HEK293 (cell line): ENCODE results near the gene PTPN11.

Experiments used
- CTCF ChIA-PET: fragments of 350-600 bp; formaldehyde crosslinking; extraction: SDS; loops from one replicate; lab custom pipeline; 2021; ENCODE audit warnings: antibody characterized with exemption; lab: Yijun Ruan, JAX
- POLR2A ChIA-PET: fragments of 300-600 bp; formaldehyde crosslinking; extraction: SDS; loops from one replicate; lab custom pipeline; 2020; ENCODE audit warnings: antibody characterized with exemption, inconsistent platforms; lab: Yijun Ruan, JAX
- H3K27ac ChIP-seq: fragments of 200-500 bp; sonication (Bioruptor generic); 2 replicates; pipeline ENCODE4 v1.5.1; 2014; ENCODE audit warnings: low read depth, low read length, control low read depth, inconsistent platforms; ENCODE audit errors: extremely low read depth
- H3K36me3 ChIP-seq, 2 experiments: fragments of 200-500 bp in 1 of 2; sonication (Bioruptor generic) in 1 of 2; 1 replicate in 1 of 2; 2 replicates in 1 of 2; pipeline ENCODE4 v1.5.1; 2014 to 2017; ENCODE audit warnings: inconsistent platforms in 2 of 2, low read length in 2 of 2; ENCODE audit not compliant: control insufficient read depth in 2 of 2, insufficient read depth in 1 of 2
- H3K4me1 ChIP-seq: fragments of 200-500 bp; sonication (Bioruptor generic); 2 replicates; pipeline ENCODE4 v1.5.1; 2014; ENCODE audit warnings: mild to moderate bottlenecking, low read length, inconsistent platforms; ENCODE audit not compliant: control insufficient read depth, insufficient read depth
- H3K4me3 ChIP-seq: 2 replicates; pipeline ENCODE4 v1.5.1; 2011; ENCODE audit warnings: low read depth, mild to moderate bottlenecking, control low read depth, low read length, moderate library complexity
- H3K9me3 ChIP-seq: fragments of 200-500 bp; sonication (Bioruptor generic); 2 replicates; pipeline ENCODE4 v1.5.1; 2014; ENCODE audit warnings: low read depth, low read length, inconsistent platforms; ENCODE audit not compliant: control insufficient read depth, insufficient read depth
- GLIS1 ChIP-seq: fragments of 450-650 bp; formaldehyde crosslinking; IDR thresholded peaks from 2 replicates; pipeline ENCODE4 v1.5.1; 2016; ENCODE audit warnings: missing biosample characterization, missing genetic modification characterization
- SCRT1 ChIP-seq: fragments of 450-650 bp; formaldehyde crosslinking; IDR thresholded peaks from 2 replicates; pipeline ENCODE4 v1.5.1; 2016; ENCODE audit warnings: missing biosample characterization, missing genetic modification characterization, borderline replicate concordance
- SP2 ChIP-seq: fragments of 450-650 bp; formaldehyde crosslinking; IDR thresholded peaks from 2 replicates; pipeline ENCODE4 v1.5.1; 2016; ENCODE audit warnings: missing biosample characterization, missing genetic modification characterization
- WT1 ChIP-seq: fragments of 450-650 bp; formaldehyde crosslinking; IDR thresholded peaks from 2 replicates; pipeline ENCODE4 v1.5.1; 2016; ENCODE audit warnings: missing biosample characterization, missing genetic modification characterization
- ZBTB1 ChIP-seq: fragments of 450-650 bp; formaldehyde crosslinking; IDR thresholded peaks from 2 replicates; pipeline ENCODE4 v1.5.1; 2016; ENCODE audit warnings: missing biosample characterization, missing genetic modification characterization
- ZBTB20 ChIP-seq: fragments of 450-650 bp; formaldehyde crosslinking; IDR thresholded peaks from 2 replicates; pipeline ENCODE4 v1.5.1; 2016; ENCODE audit warnings: missing biosample characterization, missing genetic modification characterization
- ZBTB48 ChIP-seq: fragments of 450-650 bp; formaldehyde crosslinking; IDR thresholded peaks from 2 replicates; pipeline ENCODE4 v1.5.1; 2016; ENCODE audit warnings: missing biosample characterization, missing genetic modification characterization
- ZEB2 ChIP-seq: fragments of 450-650 bp; formaldehyde crosslinking; IDR thresholded peaks from 2 replicates; pipeline ENCODE4 v1.5.1; 2016; ENCODE audit warnings: missing biosample characterization, missing genetic modification characterization
- ZFP37 ChIP-seq: fragments of 450-650 bp; formaldehyde crosslinking; IDR thresholded peaks from 2 replicates; pipeline ENCODE4 v1.5.1; 2016; ENCODE audit warnings: missing biosample characterization, missing genetic modification characterization
- ZNF10 ChIP-seq: fragments of 450-650 bp; formaldehyde crosslinking; IDR thresholded peaks from 2 replicates; pipeline ENCODE4 v1.5.1; 2017; ENCODE audit warnings: missing biosample characterization, missing genetic modification characterization
- ZNF132 ChIP-seq: fragments of 450-650 bp; formaldehyde crosslinking; IDR thresholded peaks from 2 replicates; pipeline ENCODE4 v1.5.1; 2017; ENCODE audit warnings: missing biosample characterization, missing genetic modification characterization, borderline replicate concordance
- ZNF600 ChIP-seq: fragments of 450-650 bp; formaldehyde crosslinking; IDR thresholded peaks from 2 replicates; pipeline ENCODE4 v1.5.1; 2016; ENCODE audit warnings: missing biosample characterization, missing genetic modification characterization
- ZSCAN23 ChIP-seq: fragments of 450-650 bp; formaldehyde crosslinking; IDR thresholded peaks from 2 replicates; pipeline ENCODE4 v1.5.1; 2016; ENCODE audit warnings: missing biosample characterization, missing genetic modification characterization
- TF ChIP-seq, protein P1 (sequence below): fragments of 450-650 bp; formaldehyde crosslinking; IDR thresholded peaks from 2 replicates; pipeline ENCODE4 v1.5.1; 2016; ENCODE audit warnings: missing biosample characterization, missing genetic modification characterization
- TF ChIP-seq, protein P2 (sequence below): fragments of 450-650 bp; formaldehyde crosslinking; IDR thresholded peaks from 2 replicates; pipeline ENCODE4 v1.5.1; 2016; ENCODE audit warnings: missing biosample characterization, missing genetic modification characterization
- TF ChIP-seq, protein P3 (sequence below): fragments of 450-650 bp; formaldehyde crosslinking; IDR thresholded peaks from 2 replicates; pipeline ENCODE4 v1.5.1; 2016; ENCODE audit warnings: missing biosample characterization, missing genetic modification characterization
- TF ChIP-seq, protein P4 (sequence below): fragments of 450-650 bp; formaldehyde crosslinking; IDR thresholded peaks from 2 replicates; pipeline ENCODE4 v1.5.1; 2016; ENCODE audit warnings: missing biosample characterization, missing genetic modification characterization
- TF ChIP-seq, protein P5 (sequence below): fragments of 450-650 bp; formaldehyde crosslinking; IDR thresholded peaks from 2 replicates; pipeline ENCODE4 v1.5.1; 2016; ENCODE audit warnings: missing biosample characterization, missing genetic modification characterization
- TF ChIP-seq, protein P6 (sequence below): fragments of 450-650 bp; formaldehyde crosslinking; IDR thresholded peaks from 2 replicates; pipeline ENCODE4 v1.5.1; 2016; ENCODE audit warnings: missing biosample characterization, missing genetic modification characterization
- TF ChIP-seq, protein P7 (sequence below): fragments of 450-650 bp; formaldehyde crosslinking; IDR thresholded peaks from 2 replicates; pipeline ENCODE4 v1.5.1; 2016; ENCODE audit warnings: missing biosample characterization, missing genetic modification characterization

Gene PTPN11

DNA sequence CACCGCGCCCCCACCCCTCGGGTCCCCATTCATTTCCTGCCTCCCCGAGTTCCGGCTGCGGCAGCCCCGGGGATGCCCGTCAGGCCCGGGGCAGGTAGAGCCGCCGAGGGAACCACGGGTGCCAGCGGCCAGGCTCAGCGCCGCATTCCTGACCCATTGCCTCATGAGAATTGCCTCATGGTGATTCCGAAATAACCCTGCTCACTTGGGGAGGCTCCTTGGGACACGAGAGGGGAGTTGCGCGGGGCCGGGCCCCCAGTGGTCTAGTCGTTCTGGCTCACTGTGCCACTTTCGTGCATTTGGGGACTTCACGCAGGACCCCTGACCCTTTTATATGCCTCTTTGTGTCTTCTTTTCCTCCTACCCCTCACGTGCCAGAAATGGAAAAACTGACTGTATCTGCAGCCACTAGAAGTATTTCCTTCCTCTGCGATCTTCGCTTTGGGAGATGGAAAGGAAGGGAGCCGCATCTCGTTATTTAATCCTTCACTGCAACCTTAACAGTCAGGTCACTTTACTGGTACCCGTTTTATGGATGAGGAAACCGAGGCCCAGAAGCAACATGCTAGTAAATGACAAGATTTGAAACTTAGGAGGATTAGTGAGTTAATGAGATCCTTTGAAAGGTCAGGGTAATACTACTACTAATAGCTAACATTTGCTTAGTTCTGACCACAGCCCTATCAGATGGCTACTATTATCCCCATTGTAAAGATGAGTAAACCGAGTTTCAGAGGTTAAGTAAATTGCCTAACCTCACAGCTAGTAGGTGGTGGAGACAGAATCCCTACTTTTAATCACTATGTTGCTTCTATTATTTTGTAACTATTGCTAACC, 768 bp downstream of the PTPN11 start:
- H3K27ac ChIP-seq = peak overlapping the region; percentile 80; the same call in 1 of the 2 replicates
- CTCF ChIA-PET = interaction anchor here (0.7 to 1.0 kb wide), 4 partner anchors 8 to 137 kb away, joined by 3 read pairs; no protein-coding TSS in a partner anchor
- H3K36me3 ChIP-seq = no peaks in the 10 kb centered on the region
- H3K4me1 ChIP-seq = 0 out of 2 replicates have a peak, but pooled peaks cover 4% of the 10 kb centered on the region
- no peaks in the 10 kb centered on the region for H3K9me3 ChIP-seq
- H3K4me3 ChIP-seq = peak overlapping the region; percentile 99
- POLR2A ChIA-PET = interaction anchor here (1.0 kb wide), 2 partner anchors 14 to 64 kb away, joined by 3 read pairs; no protein-coding TSS in a partner anchor
- TF ChIP-seq ZNF10 (tag by site-specific recombination) (no peak), WT1 (tag by site-specific recombination) (peak; percentile 17; the same call in 1 of the 2 replicates), ZBTB1 (tag by site-specific recombination) (no peak), ZSCAN23 (tag by site-specific recombination) (no peak), SP2 (tag by site-specific recombination) (no peak; the same call in 1 of the 2 replicates), GLIS1 (tag by site-specific recombination) (peak; percentile 56), SCRT1 (tag by site-specific recombination) (no peak), ZNF132 (tag by site-specific recombination) (no peak), ZBTB48 (peak; percentile 35; the same call in 1 of the 2 replicates), ZNF600 (tag by site-specific recombination) (peak; percentile 29), ZBTB20 (tag by site-specific recombination) (peak; percentile 23; the same call in 1 of the 2 replicates), ZEB2 (tag by site-specific recombination) (peak; percentile 59), ZFP37 (tag by site-specific recombination) (peak; percentile 39; the same call in 1 of the 2 replicates)
- TF ChIP-seq, protein P1, sequence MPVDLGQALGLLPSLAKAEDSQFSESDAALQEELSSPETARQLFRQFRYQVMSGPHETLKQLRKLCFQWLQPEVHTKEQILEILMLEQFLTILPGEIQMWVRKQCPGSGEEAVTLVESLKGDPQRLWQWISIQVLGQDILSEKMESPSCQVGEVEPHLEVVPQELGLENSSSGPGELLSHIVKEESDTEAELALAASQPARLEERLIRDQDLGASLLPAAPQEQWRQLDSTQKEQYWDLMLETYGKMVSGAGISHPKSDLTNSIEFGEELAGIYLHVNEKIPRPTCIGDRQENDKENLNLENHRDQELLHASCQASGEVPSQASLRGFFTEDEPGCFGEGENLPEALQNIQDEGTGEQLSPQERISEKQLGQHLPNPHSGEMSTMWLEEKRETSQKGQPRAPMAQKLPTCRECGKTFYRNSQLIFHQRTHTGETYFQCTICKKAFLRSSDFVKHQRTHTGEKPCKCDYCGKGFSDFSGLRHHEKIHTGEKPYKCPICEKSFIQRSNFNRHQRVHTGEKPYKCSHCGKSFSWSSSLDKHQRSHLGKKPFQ = no peak
- TF ChIP-seq, protein P2, sequence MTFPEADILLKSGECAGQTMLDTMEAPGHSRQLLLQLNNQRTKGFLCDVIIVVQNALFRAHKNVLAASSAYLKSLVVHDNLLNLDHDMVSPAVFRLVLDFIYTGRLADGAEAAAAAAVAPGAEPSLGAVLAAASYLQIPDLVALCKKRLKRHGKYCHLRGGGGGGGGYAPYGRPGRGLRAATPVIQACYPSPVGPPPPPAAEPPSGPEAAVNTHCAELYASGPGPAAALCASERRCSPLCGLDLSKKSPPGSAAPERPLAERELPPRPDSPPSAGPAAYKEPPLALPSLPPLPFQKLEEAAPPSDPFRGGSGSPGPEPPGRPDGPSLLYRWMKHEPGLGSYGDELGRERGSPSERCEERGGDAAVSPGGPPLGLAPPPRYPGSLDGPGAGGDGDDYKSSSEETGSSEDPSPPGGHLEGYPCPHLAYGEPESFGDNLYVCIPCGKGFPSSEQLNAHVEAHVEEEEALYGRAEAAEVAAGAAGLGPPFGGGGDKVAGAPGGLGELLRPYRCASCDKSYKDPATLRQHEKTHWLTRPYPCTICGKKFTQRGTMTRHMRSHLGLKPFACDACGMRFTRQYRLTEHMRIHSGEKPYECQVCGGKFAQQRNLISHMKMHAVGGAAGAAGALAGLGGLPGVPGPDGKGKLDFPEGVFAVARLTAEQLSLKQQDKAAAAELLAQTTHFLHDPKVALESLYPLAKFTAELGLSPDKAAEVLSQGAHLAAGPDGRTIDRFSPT (tag by site-specific recombination) = peak; percentile 86
- TF ChIP-seq, protein P3, sequence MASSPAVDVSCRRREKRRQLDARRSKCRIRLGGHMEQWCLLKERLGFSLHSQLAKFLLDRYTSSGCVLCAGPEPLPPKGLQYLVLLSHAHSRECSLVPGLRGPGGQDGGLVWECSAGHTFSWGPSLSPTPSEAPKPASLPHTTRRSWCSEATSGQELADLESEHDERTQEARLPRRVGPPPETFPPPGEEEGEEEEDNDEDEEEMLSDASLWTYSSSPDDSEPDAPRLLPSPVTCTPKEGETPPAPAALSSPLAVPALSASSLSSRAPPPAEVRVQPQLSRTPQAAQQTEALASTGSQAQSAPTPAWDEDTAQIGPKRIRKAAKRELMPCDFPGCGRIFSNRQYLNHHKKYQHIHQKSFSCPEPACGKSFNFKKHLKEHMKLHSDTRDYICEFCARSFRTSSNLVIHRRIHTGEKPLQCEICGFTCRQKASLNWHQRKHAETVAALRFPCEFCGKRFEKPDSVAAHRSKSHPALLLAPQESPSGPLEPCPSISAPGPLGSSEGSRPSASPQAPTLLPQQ (tag by site-specific recombination) = peak; percentile 32; the same call in 1 of the 2 replicates
- TF ChIP-seq, protein P4, sequence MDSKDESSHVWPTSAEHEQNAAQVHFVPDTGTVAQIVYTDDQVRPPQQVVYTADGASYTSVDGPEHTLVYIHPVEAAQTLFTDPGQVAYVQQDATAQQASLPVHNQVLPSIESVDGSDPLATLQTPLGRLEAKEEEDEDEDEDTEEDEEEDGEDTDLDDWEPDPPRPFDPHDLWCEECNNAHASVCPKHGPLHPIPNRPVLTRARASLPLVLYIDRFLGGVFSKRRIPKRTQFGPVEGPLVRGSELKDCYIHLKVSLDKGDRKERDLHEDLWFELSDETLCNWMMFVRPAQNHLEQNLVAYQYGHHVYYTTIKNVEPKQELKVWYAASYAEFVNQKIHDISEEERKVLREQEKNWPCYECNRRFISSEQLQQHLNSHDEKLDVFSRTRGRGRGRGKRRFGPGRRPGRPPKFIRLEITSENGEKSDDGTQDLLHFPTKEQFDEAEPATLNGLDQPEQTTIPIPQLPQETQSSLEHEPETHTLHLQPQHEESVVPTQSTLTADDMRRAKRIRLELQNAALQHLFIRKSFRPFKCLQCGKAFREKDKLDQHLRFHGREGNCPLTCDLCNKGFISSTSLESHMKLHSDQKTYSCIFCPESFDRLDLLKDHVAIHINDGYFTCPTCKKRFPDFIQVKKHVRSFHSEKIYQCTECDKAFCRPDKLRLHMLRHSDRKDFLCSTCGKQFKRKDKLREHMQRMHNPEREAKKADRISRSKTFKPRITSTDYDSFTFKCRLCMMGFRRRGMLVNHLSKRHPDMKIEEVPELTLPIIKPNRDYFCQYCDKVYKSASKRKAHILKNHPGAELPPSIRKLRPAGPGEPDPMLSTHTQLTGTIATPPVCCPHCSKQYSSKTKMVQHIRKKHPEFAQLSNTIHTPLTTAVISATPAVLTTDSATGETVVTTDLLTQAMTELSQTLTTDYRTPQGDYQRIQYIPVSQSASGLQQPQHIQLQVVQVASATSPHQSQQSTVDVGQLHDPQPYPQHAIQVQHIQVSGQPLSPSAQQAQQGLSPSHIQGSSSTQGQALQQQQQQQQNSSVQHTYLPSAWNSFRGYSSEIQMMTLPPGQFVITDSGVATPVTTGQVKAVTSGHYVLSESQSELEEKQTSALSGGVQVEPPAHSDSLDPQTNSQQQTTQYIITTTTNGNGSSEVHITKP (tag by site-specific recombination) = peak; percentile 30; the same call in 1 of the 2 replicates
- TF ChIP-seq, protein P5, sequence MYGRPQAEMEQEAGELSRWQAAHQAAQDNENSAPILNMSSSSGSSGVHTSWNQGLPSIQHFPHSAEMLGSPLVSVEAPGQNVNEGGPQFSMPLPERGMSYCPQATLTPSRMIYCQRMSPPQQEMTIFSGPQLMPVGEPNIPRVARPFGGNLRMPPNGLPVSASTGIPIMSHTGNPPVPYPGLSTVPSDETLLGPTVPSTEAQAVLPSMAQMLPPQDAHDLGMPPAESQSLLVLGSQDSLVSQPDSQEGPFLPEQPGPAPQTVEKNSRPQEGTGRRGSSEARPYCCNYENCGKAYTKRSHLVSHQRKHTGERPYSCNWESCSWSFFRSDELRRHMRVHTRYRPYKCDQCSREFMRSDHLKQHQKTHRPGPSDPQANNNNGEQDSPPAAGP = 0 out of 2 replicates have a peak, but pooled peaks have one; percentile 16
- TF ChIP-seq, protein P6, sequence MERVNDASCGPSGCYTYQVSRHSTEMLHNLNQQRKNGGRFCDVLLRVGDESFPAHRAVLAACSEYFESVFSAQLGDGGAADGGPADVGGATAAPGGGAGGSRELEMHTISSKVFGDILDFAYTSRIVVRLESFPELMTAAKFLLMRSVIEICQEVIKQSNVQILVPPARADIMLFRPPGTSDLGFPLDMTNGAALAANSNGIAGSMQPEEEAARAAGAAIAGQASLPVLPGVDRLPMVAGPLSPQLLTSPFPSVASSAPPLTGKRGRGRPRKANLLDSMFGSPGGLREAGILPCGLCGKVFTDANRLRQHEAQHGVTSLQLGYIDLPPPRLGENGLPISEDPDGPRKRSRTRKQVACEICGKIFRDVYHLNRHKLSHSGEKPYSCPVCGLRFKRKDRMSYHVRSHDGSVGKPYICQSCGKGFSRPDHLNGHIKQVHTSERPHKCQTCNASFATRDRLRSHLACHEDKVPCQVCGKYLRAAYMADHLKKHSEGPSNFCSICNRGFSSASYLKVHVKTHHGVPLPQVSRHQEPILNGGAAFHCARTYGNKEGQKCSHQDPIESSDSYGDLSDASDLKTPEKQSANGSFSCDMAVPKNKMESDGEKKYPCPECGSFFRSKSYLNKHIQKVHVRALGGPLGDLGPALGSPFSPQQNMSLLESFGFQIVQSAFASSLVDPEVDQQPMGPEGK = peak; percentile 57; the same call in 1 of the 2 replicates
- TF ChIP-seq, protein P7, sequence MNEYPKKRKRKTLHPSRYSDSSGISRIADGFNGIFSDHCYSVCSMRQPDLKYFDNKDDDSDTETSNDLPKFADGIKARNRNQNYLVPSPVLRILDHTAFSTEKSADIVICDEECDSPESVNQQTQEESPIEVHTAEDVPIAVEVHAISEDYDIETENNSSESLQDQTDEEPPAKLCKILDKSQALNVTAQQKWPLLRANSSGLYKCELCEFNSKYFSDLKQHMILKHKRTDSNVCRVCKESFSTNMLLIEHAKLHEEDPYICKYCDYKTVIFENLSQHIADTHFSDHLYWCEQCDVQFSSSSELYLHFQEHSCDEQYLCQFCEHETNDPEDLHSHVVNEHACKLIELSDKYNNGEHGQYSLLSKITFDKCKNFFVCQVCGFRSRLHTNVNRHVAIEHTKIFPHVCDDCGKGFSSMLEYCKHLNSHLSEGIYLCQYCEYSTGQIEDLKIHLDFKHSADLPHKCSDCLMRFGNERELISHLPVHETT (tag by site-specific recombination) = peak; percentile 9; the same call in 1 of the 2 replicates
